Upper lobe of left lung (tissue), 6 donors: Measurements from ENCODE around the gene EPB41L3. TPM values are rescaled to one million over a fixed set of nuclear protein-coding genes. Genes with fewer than 3 reads are reported as not detected.

Experiments
- ATAC-seq, 2 donors: fragments of 200-7000 bp; cut with Tn5 transposase; one replicate each; pipeline ENCODE4 v1.9.1; 2022; ENCODE audit warnings: mild to moderate bottlenecking in 2 of 2, moderate library complexity in 2 of 2; ENCODE audit not compliant: low FRiP score in 2 of 2
- DNase-seq, 2 donors: peaks; one replicate each; pipeline ENCODE4 v3.0.0-alpha.2; 2019 to 2020
- H3K27ac ChIP-seq, 4 donors: fragments of 200-600 bp; sonication (generic); one replicate each; pipeline ENCODE4 v1.5.1; 2016 to 2019
- H3K27me3 ChIP-seq, 4 donors: fragments of 200-600 bp; sonication (generic); one replicate each; pipeline ENCODE4 v1.5.1; 2017 to 2019
- H3K36me3 ChIP-seq, 4 donors: fragments of 200-600 bp; sonication (generic); one replicate each; pipeline ENCODE4 v1.5.1; 2016 to 2019
- H3K4me1 ChIP-seq, 4 donors: fragments of 200-600 bp; sonication (generic); one replicate each; pipeline ENCODE4 v1.5.1; 2018 to 2019
- H3K4me3 ChIP-seq, 4 donors: fragments of 200-600 bp; sonication (generic); one replicate each; pipeline ENCODE4 v1.5.1; 2017 to 2019; ENCODE audit warnings: mild to moderate bottlenecking in 2 of 4, moderate library complexity in 1 of 4
- H3K9me3 ChIP-seq, 4 donors: fragments of 200-600 bp; sonication (generic); one replicate each; pipeline ENCODE4 v1.5.1; 2018 to 2019
- CTCF ChIP-seq, 6 experiments: fragments of 450-650 bp in 4 of 6; fragments of 200-600 bp in 2 of 6; sonication (generic) in 2 of 6; IDR thresholded peaks; one replicate each; pipeline ENCODE4 v1.5.1; 2016 to 2019; ENCODE audit warnings: antibody characterized with exemption in 6 of 6
- EP300 ChIP-seq, 4 donors: sonication (generic); formaldehyde crosslinking; IDR thresholded peaks; one replicate each; pipeline ENCODE4 v1.5.1; 2017; ENCODE audit warnings: antibody characterized with exemption in 4 of 4, control low read depth in 2 of 4
- POLR2A ChIP-seq, 4 donors: fragments of 450-650 bp; IDR thresholded peaks; one replicate each; pipeline ENCODE4 v1.5.1; 2016 to 2017; ENCODE audit warnings: antibody characterized with exemption in 4 of 4, mild to moderate bottlenecking in 2 of 4
- POLR2AphosphoS5 ChIP-seq, 2 donors: sonication (generic); formaldehyde crosslinking; IDR thresholded peaks; one replicate each; pipeline ENCODE4 v1.5.1; 2017; ENCODE audit warnings: antibody characterized with exemption in 2 of 2
- WGBS, 2 donors: methylation state at CpG; one replicate each; pipeline ENCODE4 v1.1.5; 2017 to 2018; 5-methylcytosine and 5-hydroxymethylcytosine counted together
- total RNA-seq, 6 donors: library from RNA; depleted of rRNA in 4 of 6; stranded (reverse); fragments of >200 nt in 4 of 6; gene quantifications; one replicate each; pipeline versions ENCODE4 v1.1.0 to v1.2.1, GENCODE V29; 2016 to 2021
- donor health status: DM: no; HTN: no; CAD: no; lungs with moderate emphysema.
- donor health status: DM: no; HTN: yes; CAD: no; lungs with severe emphysema.

The EPB41L3 gene
- total RNA-seq, 6 donors from 2014 or later, result 56.4 to 268 (median 85.7) TPM

DNA sequence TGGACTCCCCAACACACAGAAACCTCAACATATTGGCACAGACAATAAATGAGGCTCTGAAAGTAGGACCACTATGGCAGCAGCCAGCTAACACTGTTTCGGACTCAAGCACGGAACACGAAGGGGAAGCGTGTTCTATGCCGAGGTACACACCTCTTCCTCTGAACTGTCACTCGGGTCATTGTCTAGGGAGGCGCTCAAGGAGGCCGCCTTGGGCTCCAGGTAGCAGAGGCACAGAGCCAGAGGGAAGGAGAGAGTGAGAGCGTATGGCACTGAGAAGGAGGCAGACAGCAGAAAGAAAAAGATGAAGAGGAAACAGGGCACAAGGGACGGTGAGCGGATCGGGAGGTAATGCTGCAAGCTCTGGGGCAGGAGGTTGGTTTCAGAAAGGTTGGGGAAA is 128.1 kb downstream of the EPB41L3 start:
- TF ChIP-seq POLR2A (IDR thresholded peaks at IDR 0.05), result no peak
- TF ChIP-seq EP300 (IDR thresholded peaks at IDR 0.05), result no peak
- TF ChIP-seq POLR2AphosphoS5 (IDR thresholded peaks at IDR 0.05), result no peak
- TF ChIP-seq CTCF (IDR thresholded peaks at IDR 0.05), result no peak
- no peak for DNase-seq
- Histone ChIP-seq H3K9me3 (no peaks in the 10 kb centered on the region), H3K27me3 (no peaks in the 10 kb centered on the region), H3K27ac (no peak overlapping the region), H3K4me3 (no peak overlapping the region), H3K36me3 (no peaks in the 10 kb centered on the region), H3K4me1 (peaks cover 0 to 12% (median 9%) of the 10 kb centered on the region in 4 donors)
- WGBS, 2 donors, result 92 to 93% methylated on average over 12 of the region's 12 CpGs
- peak in 1 of 2 donors; percentile 20 for ATAC-seq

DNA sequence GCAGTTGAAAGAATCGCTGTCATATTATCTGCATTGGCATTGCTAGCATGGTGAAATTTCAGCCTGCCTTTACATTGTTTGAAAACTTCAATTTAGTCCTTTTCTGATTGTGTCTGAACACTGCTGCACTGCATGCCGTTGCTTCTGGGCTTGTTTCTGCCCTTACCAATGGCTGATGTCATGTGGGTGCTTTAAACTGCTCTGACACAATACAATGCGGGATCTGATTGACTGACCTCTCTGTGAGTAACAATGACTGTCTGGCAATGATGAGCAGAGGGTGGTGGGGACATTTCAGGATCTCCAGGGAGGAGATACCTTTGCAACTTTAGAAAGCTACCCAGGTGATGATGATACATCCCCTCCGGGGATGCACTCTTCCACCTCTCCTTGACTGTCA is 128.8 kb downstream of the EPB41L3 start:
- Histone ChIP-seq H3K9me3 (no peaks in the 10 kb centered on the region), H3K27ac (no peak overlapping the region), H3K27me3 (no peaks in the 10 kb centered on the region), H3K4me1 (peaks cover 0 to 12% (median 9%) of the 10 kb centered on the region in 4 donors), H3K36me3 (no peaks in the 10 kb centered on the region), H3K4me3 (no peak overlapping the region)
- WGBS, 2 donors, result 89 to 90% methylated on average over 4 of the region's 4 CpGs
- no peak for TF ChIP-seq EP300 (IDR thresholded peaks at IDR 0.05)
- TF ChIP-seq POLR2A (IDR thresholded peaks at IDR 0.05), result no peak
- no peak for TF ChIP-seq CTCF (IDR thresholded peaks at IDR 0.05)
- no peak for TF ChIP-seq POLR2AphosphoS5 (IDR thresholded peaks at IDR 0.05)
- no peak for DNase-seq
- peak in 1 of 2 donors; percentile 23 for ATAC-seq

- no peak overlapping the region for H3K27ac ChIP-seq
- DNase-seq (no peak), ATAC-seq (peak in 1 of 2 donors; percentile 23)
- H3K4me3 ChIP-seq, result no peak overlapping the region
- peaks cover 0 to 12% (median 9%) of the 10 kb centered on the region in 4 donors for H3K4me1 ChIP-seq
- no peaks in the 10 kb centered on the region for H3K9me3 ChIP-seq
- H3K27me3 ChIP-seq, result no peaks in the 10 kb centered on the region
- WGBS, 2 donors, result 64 to 83% methylated on average over 4 to 6 of the region's 6 CpGs
- TF ChIP-seq POLR2A (IDR thresholded peaks at IDR 0.05) (no peak), EP300 (IDR thresholded peaks at IDR 0.05) (no peak), POLR2AphosphoS5 (IDR thresholded peaks at IDR 0.05) (no peak), CTCF (IDR thresholded peaks at IDR 0.05) (no peak)
- H3K36me3 ChIP-seq, result no peaks in the 10 kb centered on the region
Measured at GRCh38 chr18:5414546-5414945, 129.3 kb downstream of the EPB41L3 start.

- WGBS, 2 donors, result 80 to 86% methylated on average over 2 of the region's 2 CpGs
- no peak overlapping the region for H3K4me3 ChIP-seq
- TF ChIP-seq EP300 (IDR thresholded peaks at IDR 0.05) (no peak), CTCF (IDR thresholded peaks at IDR 0.05) (no peak), POLR2AphosphoS5 (IDR thresholded peaks at IDR 0.05) (no peak), POLR2A (IDR thresholded peaks at IDR 0.05) (no peak)
- no peaks in the 10 kb centered on the region for H3K36me3 ChIP-seq
- no peak overlapping the region for H3K27ac ChIP-seq
- no peaks in the 10 kb centered on the region for H3K27me3 ChIP-seq
- DNase-seq, result no peak
- peaks cover 0 to 12% (median 9%) of the 10 kb centered on the region in 4 donors for H3K4me1 ChIP-seq
- no peaks in the 10 kb centered on the region for H3K9me3 ChIP-seq
- ATAC-seq, result no peak
Measured at GRCh38 chr18:5413447-5413846, 130.3 kb downstream of the EPB41L3 start.

DNA sequence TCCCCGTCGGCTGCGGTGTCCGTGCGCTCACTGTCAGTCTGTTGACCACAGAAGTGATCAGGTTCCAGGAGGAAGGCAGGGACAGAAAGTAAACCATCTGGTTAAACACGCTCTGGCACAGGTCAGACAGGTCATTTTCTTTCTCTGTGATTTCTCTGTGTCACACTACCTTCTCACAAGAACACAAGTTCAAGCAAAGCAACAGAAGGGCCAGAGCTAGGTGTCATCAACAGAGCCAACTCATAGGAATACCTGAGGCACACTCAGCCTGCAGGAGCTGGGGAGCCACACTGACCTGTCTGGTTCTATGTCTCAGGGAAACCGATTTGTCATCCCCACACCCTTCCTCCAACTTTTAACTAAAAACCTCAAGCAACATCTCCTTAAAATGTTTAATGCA is 133.2 kb downstream of the EPB41L3 start:
- DNase-seq (peak in 1 of 2 donors; percentile 24), ATAC-seq (no peak)
- peaks cover 0 to 7% (median 0%) of the 10 kb centered on the region in 4 donors for H3K36me3 ChIP-seq
- 88 to 98% methylated on average over 4 to 7 of the region's 7 CpGs for WGBS, 2 donors
- no peaks in the 10 kb centered on the region for H3K9me3 ChIP-seq
- no peak overlapping the region for H3K27ac ChIP-seq
- H3K4me3 ChIP-seq, result no peak overlapping the region
- TF ChIP-seq POLR2AphosphoS5 (IDR thresholded peaks at IDR 0.05) (no peak), EP300 (IDR thresholded peaks at IDR 0.05) (no peak), POLR2A (IDR thresholded peaks at IDR 0.05) (no peak)
- H3K27me3 ChIP-seq, result no peaks in the 10 kb centered on the region
- no peaks in the 10 kb centered on the region for H3K4me1 ChIP-seq
